B cell (primary cell): ENCODE measurements around the gene TOMM20L. TPM values are rescaled to one million over a fixed set of nuclear protein-coding genes. Genes with fewer than 3 reads are reported as not detected.

Experiments used
- ATAC-seq: fragments of 200-7000 bp; cut with Tn5 transposase; one replicate; pipeline ENCODE4 v1.10.0; 2021; ENCODE audit warnings: low read depth, mild to moderate bottlenecking, moderate number of reproducible peaks, moderate library complexity
- CTCF ChIA-PET: fragments of 350-600 bp; sonication (Branson Sonifier 250); formaldehyde crosslinking; loops from one replicate; lab custom pipeline; 2021; ENCODE audit warnings: antibody characterized with exemption, inconsistent platforms; lab: Charles Lee
- POLR2A ChIA-PET: fragments of 350-600 bp; sonication (Branson Sonifier 250); formaldehyde crosslinking; loops from one replicate; lab custom pipeline; 2021; ENCODE audit warnings: antibody characterized with exemption; lab: Charles Lee
- DNase-seq: peaks from one replicate; pipeline ENCODE4 v3.0.0; 2013
- H2AFZ ChIP-seq: 2 replicates; pipeline ENCODE4 v1.6.1; 2012; ENCODE audit warnings: mild to moderate bottlenecking, low read depth, low read length; ENCODE audit not compliant: insufficient read depth, poor library complexity, severe bottlenecking
- H3K27ac ChIP-seq, 2 donors: 1 replicate in 1 of 2; 2 replicates in 1 of 2; pipeline ENCODE4 v1.5.1; 2012 to 2013; ENCODE audit warnings: low read length in 2 of 2, mild to moderate bottlenecking in 2 of 2, moderate library complexity in 1 of 2
- H3K27me3 ChIP-seq, 4 experiments: fragments of 200-600 bp in 1 of 4; sonication (generic) in 1 of 4; replicated peaks in 1 of 4; 1 replicate in 2 of 4; 2 replicates in 2 of 4; pipeline versions ENCODE4 v1.6.1 to v1.7.0; 2013 to 2016; ENCODE audit warnings: low read length in 3 of 4, mild to moderate bottlenecking in 2 of 4, mixed read lengths in 1 of 4, moderate library complexity in 1 of 4; ENCODE audit not compliant: insufficient read depth in 4 of 4, control insufficient read depth in 3 of 4; ENCODE audit errors: control extremely low read depth in 1 of 4
- H3K36me3 ChIP-seq, 2 experiments: replicated peaks in 1 of 2; 1 replicate in 1 of 2; 2 replicates in 1 of 2; pipeline versions ENCODE4 v1.6.1 to v1.7.1; 2013; ENCODE audit warnings: low read length in 1 of 2; ENCODE audit not compliant: insufficient read depth in 2 of 2, control insufficient read depth in 1 of 2; ENCODE audit errors: control extremely low read depth in 1 of 2, extremely low read depth in 1 of 2
- H3K4me1 ChIP-seq, 2 donors: fragments of 200-600 bp in 1 of 2; sonication (generic) in 1 of 2; 1 replicate in 1 of 2; 2 replicates in 1 of 2; pipeline versions ENCODE4 v1.5.1 to v1.6.1; 2013 to 2017; ENCODE audit warnings: low read length in 2 of 2; ENCODE audit not compliant: control insufficient read depth in 2 of 2, insufficient read depth in 2 of 2
- H3K4me2 ChIP-seq: replicated peaks from 2 replicates; pipeline ENCODE3; 2012; ENCODE audit warnings: mild to moderate bottlenecking, low read depth, low read length; ENCODE audit not compliant: poor library complexity, severe bottlenecking
- H3K4me3 ChIP-seq, 5 experiments: fragments of 200-600 bp in 1 of 5; sonication (generic) in 1 of 5; 1 replicate in 3 of 5; 2 replicates in 2 of 5; pipeline versions ENCODE4 v1.5.1 to v1.7.0; 2011 to 2016; ENCODE audit warnings: low read length in 4 of 5, mild to moderate bottlenecking in 4 of 5, low read depth in 2 of 5, control low read depth in 1 of 5, moderate library complexity in 1 of 5; ENCODE audit not compliant: insufficient read depth in 1 of 5; ENCODE audit errors: control extremely low read depth in 1 of 5, extremely low read depth in 1 of 5
- H3K79me2 ChIP-seq: fragments of 200-600 bp; sonication (generic); one replicate; pipeline ENCODE4 v1.6.0; 2016; ENCODE audit warnings: low read length; ENCODE audit not compliant: control insufficient read depth, insufficient read depth
- H3K9ac ChIP-seq: fragments of 200-600 bp; sonication (generic); 2 replicates; pipeline ENCODE4 v1.6.1; 2017; ENCODE audit warnings: mild to moderate bottlenecking, low read length, moderate library complexity
- H3K9me3 ChIP-seq, 3 donors: one replicate each; pipeline versions ENCODE4 v1.6.1 to v1.7.1; 2013; ENCODE audit warnings: low read length in 2 of 3; ENCODE audit not compliant: control insufficient read depth in 2 of 3, insufficient read depth in 1 of 3; ENCODE audit errors: control extremely low read depth in 1 of 3
- H4K20me1 ChIP-seq: 2 replicates; pipeline ENCODE4 v1.6.0; 2012; ENCODE audit warnings: mild to moderate bottlenecking, low read length; ENCODE audit not compliant: insufficient read depth, control insufficient read depth, poor library complexity, severe bottlenecking
- H3K27ac Mint-ChIP-seq: one replicate; pipeline ENCODE4 v1.8.0; 2021; ENCODE audit warnings: mixed read lengths
- H3K27me3 Mint-ChIP-seq: one replicate; pipeline ENCODE4 v1.8.0; 2021; ENCODE audit warnings: mixed read lengths
- H3K4me1 Mint-ChIP-seq: one replicate; pipeline ENCODE4 v1.8.0; 2021; ENCODE audit warnings: mixed read lengths
- H3K4me3 Mint-ChIP-seq: one replicate; pipeline ENCODE4 v1.8.0; 2021; ENCODE audit warnings: mixed read lengths
- H3K9me3 Mint-ChIP-seq: one replicate; pipeline ENCODE4 v1.8.0; 2022; ENCODE audit warnings: mixed read lengths; ENCODE audit not compliant: insufficient read depth
- EZH2 ChIP-seq: IDR thresholded peaks from 2 replicates; pipeline ENCODE4 v1.6.1; 2012; ENCODE audit warnings: borderline replicate concordance, low read depth, mild to moderate bottlenecking, moderate library complexity, low read length; ENCODE audit not compliant: insufficient read depth, poor library complexity, severe bottlenecking
- WGBS: methylation state at CpG from one replicate; pipeline ENCODE4 v1.1.5; 2013; ENCODE audit warnings: missing lambda C conversion rate; ENCODE audit not compliant: insufficient coverage; 5-methylcytosine and 5-hydroxymethylcytosine counted together
- intact Hi-C: fragments of 100-400 bp; cut with micrococcal nuclease; formaldehyde crosslinking; loops from one replicate; pipeline ENCODE4 v1.10.0; 2022
- polyA plus RNA-seq: library from polyadenylated mRNA; depleted of rRNA; stranded (reverse); fragments of >200 nt; gene quantifications from 2 replicates; pipeline ENCODE4 v1.2.3, GENCODE V29; 2012
- total RNA-seq, 2 donors: library from RNA; stranded (reverse); fragments of 120-200 nt in 1 of 2; gene quantifications; 1 replicate in 1 of 2; 2 replicates in 1 of 2; pipeline versions ENCODE4 v1.2.3 to v1.2.4, GENCODE V29; 2013 to 2022
- TF ChIP-seq, protein P1 (sequence below): fragments of 200-600 bp; IDR thresholded peaks from one replicate; pipeline ENCODE4 v1.8.0; 2022; ENCODE audit warnings: antibody characterized with exemption, mild to moderate bottlenecking

The TOMM20L gene
- total and polyA plus RNA-seq, 2 donors (not counting 1 experiment from before 2014, with no cell fraction given): 1.3 TPM; not detected in 1

GRCh38 chr14:58353516-58354299 is 42.0 kb upstream of the TOMM20L start:
- peaks cover 6% of the 10 kb centered on the region for H3K4me1 Mint-ChIP-seq
- no peak overlapping the region for H3K9ac ChIP-seq
- H3K27ac ChIP-seq: peak overlapping the region in 1 of 2 donors; percentile 41
- no peak for ATAC-seq
- WGBS: no CpG with 5 or more reads among the region's 4 CpGs
- H3K27ac Mint-ChIP-seq: peak overlapping the region; percentile 27
- no peaks in the 10 kb centered on the region for H4K20me1 ChIP-seq
- H3K4me1 ChIP-seq: peaks cover 0 to 3% of the 10 kb centered on the region in 2 donors
- H3K36me3 ChIP-seq: peaks cover 16 to 61% of the 10 kb centered on the region in 2 experiments
- TF ChIP-seq EZH2: no peak
- TF ChIP-seq, protein P1, sequence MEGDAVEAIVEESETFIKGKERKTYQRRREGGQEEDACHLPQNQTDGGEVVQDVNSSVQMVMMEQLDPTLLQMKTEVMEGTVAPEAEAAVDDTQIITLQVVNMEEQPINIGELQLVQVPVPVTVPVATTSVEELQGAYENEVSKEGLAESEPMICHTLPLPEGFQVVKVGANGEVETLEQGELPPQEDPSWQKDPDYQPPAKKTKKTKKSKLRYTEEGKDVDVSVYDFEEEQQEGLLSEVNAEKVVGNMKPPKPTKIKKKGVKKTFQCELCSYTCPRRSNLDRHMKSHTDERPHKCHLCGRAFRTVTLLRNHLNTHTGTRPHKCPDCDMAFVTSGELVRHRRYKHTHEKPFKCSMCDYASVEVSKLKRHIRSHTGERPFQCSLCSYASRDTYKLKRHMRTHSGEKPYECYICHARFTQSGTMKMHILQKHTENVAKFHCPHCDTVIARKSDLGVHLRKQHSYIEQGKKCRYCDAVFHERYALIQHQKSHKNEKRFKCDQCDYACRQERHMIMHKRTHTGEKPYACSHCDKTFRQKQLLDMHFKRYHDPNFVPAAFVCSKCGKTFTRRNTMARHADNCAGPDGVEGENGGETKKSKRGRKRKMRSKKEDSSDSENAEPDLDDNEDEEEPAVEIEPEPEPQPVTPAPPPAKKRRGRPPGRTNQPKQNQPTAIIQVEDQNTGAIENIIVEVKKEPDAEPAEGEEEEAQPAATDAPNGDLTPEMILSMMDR: no peak
- H3K27me3 Mint-ChIP-seq: no peaks in the 10 kb centered on the region
- no peak overlapping the region for H2AFZ ChIP-seq
- peak overlapping the region; percentile 8 for H3K4me3 Mint-ChIP-seq
- no peaks in the 10 kb centered on the region for H3K9me3 ChIP-seq
- H3K79me2 ChIP-seq: peaks cover 3% of the 10 kb centered on the region
- H3K4me2 ChIP-seq: peak overlapping the region; percentile 23
- no peaks in the 10 kb centered on the region for H3K9me3 Mint-ChIP-seq
- ChIA-PET POLR2A (no interaction called here), CTCF (no interaction called here)
- DNase-seq: no peak
- H3K27me3 ChIP-seq: no peaks in the 10 kb centered on the region
- intact Hi-C loops: no loop called here
- no peak overlapping the region for H3K4me3 ChIP-seq

DNA sequence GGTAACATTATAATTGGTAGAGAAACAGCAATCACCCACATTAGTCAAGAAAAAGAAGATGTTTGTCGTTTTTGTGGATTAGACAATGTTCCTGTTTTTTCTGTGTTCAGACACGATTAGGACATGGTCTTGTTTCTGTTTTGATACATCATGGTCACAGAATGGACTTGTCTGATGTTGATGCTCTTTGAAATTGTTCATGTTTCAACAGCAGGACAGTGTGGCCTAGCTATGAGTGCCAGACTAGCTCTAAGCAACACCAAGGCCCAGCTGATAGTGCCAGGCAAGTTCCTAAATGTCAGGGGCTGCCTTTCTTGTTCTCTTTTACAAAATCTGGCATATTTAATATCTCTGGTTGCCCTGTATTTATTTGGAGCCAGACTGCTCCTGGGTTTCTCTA is 40.9 kb upstream of the TOMM20L start:
- H3K9me3 ChIP-seq: no peaks in the 10 kb centered on the region
- H3K79me2 ChIP-seq: peaks cover 3% of the 10 kb centered on the region
- H3K4me3 ChIP-seq: no peak overlapping the region
- H3K36me3 ChIP-seq: peaks cover 19 to 65% of the 10 kb centered on the region in 2 experiments
- H3K4me1 ChIP-seq: peaks cover 0 to 3% of the 10 kb centered on the region in 2 donors
- H3K27ac ChIP-seq: peak overlapping the region in 1 of 2 donors; percentile 23
- no peak overlapping the region for H3K4me2 ChIP-seq
- intact Hi-C loops: no loop called here
- no peak overlapping the region for H3K4me3 Mint-ChIP-seq
- no peak overlapping the region for H3K9ac ChIP-seq
- peaks cover 6% of the 10 kb centered on the region for H3K4me1 Mint-ChIP-seq
- peak overlapping the region; percentile 46 for H3K27ac Mint-ChIP-seq
- POLR2A ChIA-PET: interaction anchor here (0.5 kb wide), 1 partner anchor 102 kb away, joined by 5 read pairs; no protein-coding TSS in a partner anchor
- no peaks in the 10 kb centered on the region for H3K27me3 Mint-ChIP-seq
- WGBS: no CpG with 5 or more reads among the region's 2 CpGs
- CTCF ChIA-PET: no interaction called here
- H3K27me3 ChIP-seq: no peaks in the 10 kb centered on the region
- H2AFZ ChIP-seq: no peak overlapping the region
- no peaks in the 10 kb centered on the region for H3K9me3 Mint-ChIP-seq
- ATAC-seq: no peak
- DNase-seq: no peak
- no peak for TF ChIP-seq EZH2
- TF ChIP-seq, protein P1: no peak
- no peaks in the 10 kb centered on the region for H4K20me1 ChIP-seq
